HG03280 (cell line): ENCODE measurements around the gene POLR2J3.
"Not testable (repeated sequence)": the region's sequence is repeated elsewhere in the genome, so short reads cannot be mapped to it uniquely, and the experiment has no call there.

Source experiments
- ATAC-seq: cut with Tn5 transposase; IDR thresholded peaks from one replicate; pipeline ENCODE4 v1.9.1; 2021; ENCODE audit warnings: mild to moderate bottlenecking, moderate library complexity; ENCODE audit not compliant: unreplicated experiment

The POLR2J3 gene

GRCh38 chr7:102527182-102527581 lies 45.2 kb downstream of the POLR2J3 start:
- ATAC-seq: not testable (repeated sequence)

DNA sequence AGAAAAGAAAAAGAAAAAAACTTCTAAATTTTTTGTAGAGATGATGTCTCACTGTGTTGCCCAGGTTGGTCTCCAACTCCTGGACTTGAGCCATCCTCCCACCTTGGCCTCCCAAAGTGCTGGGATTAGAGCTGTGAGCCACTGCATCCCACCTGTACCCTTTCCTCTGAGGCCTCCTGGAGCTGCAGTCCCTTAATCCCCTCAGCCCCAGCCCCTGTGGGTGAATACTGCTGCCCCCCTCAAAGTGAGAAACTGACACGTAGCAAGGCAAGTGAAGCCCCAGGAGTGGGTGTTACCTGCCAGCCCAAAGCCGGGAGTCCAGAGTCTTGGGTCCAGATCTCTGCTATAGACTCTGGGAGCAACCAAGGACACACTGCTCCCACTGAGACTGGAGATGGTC lies 47.6 kb downstream of the POLR2J3 start:
- ATAC-seq: not testable (repeated sequence)

GRCh38 chr7:102520797-102521196 lies 51.6 kb downstream of the POLR2J3 start:
- ATAC-seq: not testable (repeated sequence)

GRCh38 chr7:102517550-102518147 lies 54.7 kb downstream of the POLR2J3 start, which contains the start of gene RASA4B:
RASA4B (minus strand) TSS chr7:102517777; CDS start chr7:102517710, 67 bp downstream.
- ATAC-seq: peak; percentile 85
